Measurements from ENCODE around the gene MORN1.

DNA sequence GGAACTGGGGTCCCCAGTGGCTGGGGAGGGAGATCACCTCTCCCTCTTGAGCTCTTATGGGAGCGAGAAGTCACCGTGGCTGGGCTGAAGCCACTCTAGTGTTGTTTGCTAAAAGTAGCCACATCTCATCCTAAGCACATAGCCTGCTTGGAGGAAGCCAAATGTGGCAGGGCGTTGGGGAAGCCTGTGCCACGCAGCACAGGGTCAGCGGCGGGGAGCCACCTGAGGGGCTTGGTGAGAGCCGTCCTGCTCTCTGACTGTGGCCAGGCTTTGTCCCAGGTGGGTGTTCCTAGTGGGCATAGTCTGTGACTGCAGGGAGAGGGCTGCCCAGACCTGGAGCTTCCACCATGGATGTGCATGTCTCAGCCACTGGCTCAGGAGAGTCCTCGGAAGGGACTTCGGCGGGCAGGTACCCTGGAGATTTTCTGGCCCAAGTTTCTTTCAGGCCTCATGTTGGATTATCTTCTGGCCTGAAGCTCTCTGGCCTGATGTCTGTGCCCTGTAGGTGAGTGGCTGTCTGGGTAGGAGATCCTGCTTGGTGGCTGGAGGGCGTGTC is 38.9 kb downstream of the MORN1 start:
- TF ChIP-seq EP300 (IDR thresholded peaks at IDR 0.05): no peak
- TF ChIP-seq, protein P1, sequence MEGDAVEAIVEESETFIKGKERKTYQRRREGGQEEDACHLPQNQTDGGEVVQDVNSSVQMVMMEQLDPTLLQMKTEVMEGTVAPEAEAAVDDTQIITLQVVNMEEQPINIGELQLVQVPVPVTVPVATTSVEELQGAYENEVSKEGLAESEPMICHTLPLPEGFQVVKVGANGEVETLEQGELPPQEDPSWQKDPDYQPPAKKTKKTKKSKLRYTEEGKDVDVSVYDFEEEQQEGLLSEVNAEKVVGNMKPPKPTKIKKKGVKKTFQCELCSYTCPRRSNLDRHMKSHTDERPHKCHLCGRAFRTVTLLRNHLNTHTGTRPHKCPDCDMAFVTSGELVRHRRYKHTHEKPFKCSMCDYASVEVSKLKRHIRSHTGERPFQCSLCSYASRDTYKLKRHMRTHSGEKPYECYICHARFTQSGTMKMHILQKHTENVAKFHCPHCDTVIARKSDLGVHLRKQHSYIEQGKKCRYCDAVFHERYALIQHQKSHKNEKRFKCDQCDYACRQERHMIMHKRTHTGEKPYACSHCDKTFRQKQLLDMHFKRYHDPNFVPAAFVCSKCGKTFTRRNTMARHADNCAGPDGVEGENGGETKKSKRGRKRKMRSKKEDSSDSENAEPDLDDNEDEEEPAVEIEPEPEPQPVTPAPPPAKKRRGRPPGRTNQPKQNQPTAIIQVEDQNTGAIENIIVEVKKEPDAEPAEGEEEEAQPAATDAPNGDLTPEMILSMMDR (IDR thresholded peaks at IDR 0.05): no peak
- no peak for TF ChIP-seq POLR2A (IDR thresholded peaks at IDR 0.05)
- no peak for TF ChIP-seq POLR2AphosphoS5 (IDR thresholded peaks at IDR 0.05)
